Neural cell (in vitro differentiated cells): ENCODE results near the gene DMRT1.
A peak's percentile ranks its signal among the peaks of the same experiment; 100 is the strongest.

Source experiments
- EP300 ChIP-seq: fragments of 450-650 bp; conservative IDR thresholded peaks from 2 replicates; pipeline ENCODE4 v1.6.1; 2014; ENCODE audit warnings: antibody characterized with exemption, mild to moderate bottlenecking, moderate library complexity; ENCODE audit not compliant: poor library complexity, severe bottlenecking
- EZH2 ChIP-seq: fragments of 200-600, 300-800 bp; shearing (Covaris generic), sonication (generic); IDR thresholded peaks from 2 replicates; pipeline ENCODE4 v1.6.1; 2014; ENCODE audit warnings: antibody characterized with exemption, low read length, borderline replicate concordance, mild to moderate bottlenecking; ENCODE audit not compliant: insufficient read depth, poor library complexity, severe bottlenecking
- POLR2AphosphoS5 ChIP-seq: IDR thresholded peaks from 2 replicates; pipeline ENCODE4 v1.6.1; 2012
- SMC3 ChIP-seq: fragments of 450-650 bp; conservative IDR thresholded peaks from 2 replicates; pipeline ENCODE4 v1.6.1; 2014; ENCODE audit warnings: antibody characterized with exemption, mild to moderate bottlenecking, moderate library complexity; ENCODE audit not compliant: poor library complexity
- TAF1 ChIP-seq: IDR thresholded peaks from 2 replicates; pipeline ENCODE4 v1.6.1; 2012; ENCODE audit warnings: low read depth
- TF ChIP-seq, protein P1 (sequence below): fragments of 450-650 bp; IDR thresholded peaks from 2 replicates; pipeline ENCODE4 v1.5.1; 2014; ENCODE audit warnings: antibody characterized with exemption, mild to moderate bottlenecking, moderate library complexity; ENCODE audit not compliant: poor library complexity, severe bottlenecking
- TF ChIP-seq, protein P2 (sequence below): IDR thresholded peaks from 2 replicates; pipeline ENCODE4 v1.6.1; 2012; ENCODE audit warnings: borderline replicate concordance

DNA sequence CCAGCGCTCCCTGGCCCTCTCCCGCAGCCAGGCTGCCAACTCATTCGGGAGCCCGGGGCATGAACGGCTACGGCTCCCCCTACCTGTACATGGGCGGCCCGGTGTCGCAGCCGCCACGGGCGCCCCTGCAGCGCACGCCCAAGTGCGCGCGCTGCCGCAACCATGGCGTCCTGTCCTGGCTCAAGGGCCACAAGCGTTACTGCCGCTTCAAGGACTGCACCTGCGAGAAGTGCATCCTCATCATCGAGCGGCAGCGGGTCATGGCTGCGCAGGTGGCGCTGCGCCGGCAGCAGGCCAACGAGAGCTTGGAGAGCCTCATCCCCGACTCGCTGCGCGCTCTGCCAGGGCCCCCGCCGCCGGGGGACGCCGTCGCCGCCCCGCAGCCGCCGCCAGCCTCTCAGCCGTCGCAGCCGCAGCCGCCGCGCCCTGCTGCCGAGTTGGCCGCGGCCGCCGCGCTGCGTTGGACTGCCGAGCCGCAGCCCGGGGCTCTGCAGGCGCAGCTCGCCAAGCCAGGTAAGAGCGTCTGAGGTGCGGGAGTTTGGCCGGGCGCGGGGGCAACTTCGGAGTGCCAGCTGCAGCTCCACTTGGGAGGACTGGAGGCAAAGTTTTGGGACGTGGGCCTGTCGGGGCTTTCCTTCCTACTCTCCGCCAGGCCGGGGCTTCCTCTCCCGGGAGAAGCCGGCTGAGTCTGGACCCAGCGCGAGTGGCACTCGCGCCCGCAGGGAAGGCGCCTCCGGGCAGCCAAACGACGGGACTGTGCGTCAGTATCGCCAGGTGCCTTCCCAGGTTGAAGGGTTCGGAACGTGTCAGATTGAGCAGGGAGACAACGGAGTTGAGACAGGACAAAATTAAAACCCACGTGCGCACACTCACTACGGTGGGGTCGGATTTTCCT is 135.7 kb downstream of the DMRT1 start:
- TF ChIP-seq EZH2 (peak; percentile 87), POLR2AphosphoS5 (peak; percentile 15), TAF1 (no peak), EP300 (no peak), SMC3 (no peak)
- TF ChIP-seq, protein P1, sequence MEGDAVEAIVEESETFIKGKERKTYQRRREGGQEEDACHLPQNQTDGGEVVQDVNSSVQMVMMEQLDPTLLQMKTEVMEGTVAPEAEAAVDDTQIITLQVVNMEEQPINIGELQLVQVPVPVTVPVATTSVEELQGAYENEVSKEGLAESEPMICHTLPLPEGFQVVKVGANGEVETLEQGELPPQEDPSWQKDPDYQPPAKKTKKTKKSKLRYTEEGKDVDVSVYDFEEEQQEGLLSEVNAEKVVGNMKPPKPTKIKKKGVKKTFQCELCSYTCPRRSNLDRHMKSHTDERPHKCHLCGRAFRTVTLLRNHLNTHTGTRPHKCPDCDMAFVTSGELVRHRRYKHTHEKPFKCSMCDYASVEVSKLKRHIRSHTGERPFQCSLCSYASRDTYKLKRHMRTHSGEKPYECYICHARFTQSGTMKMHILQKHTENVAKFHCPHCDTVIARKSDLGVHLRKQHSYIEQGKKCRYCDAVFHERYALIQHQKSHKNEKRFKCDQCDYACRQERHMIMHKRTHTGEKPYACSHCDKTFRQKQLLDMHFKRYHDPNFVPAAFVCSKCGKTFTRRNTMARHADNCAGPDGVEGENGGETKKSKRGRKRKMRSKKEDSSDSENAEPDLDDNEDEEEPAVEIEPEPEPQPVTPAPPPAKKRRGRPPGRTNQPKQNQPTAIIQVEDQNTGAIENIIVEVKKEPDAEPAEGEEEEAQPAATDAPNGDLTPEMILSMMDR, result peak; percentile 33
- TF ChIP-seq, protein P2, sequence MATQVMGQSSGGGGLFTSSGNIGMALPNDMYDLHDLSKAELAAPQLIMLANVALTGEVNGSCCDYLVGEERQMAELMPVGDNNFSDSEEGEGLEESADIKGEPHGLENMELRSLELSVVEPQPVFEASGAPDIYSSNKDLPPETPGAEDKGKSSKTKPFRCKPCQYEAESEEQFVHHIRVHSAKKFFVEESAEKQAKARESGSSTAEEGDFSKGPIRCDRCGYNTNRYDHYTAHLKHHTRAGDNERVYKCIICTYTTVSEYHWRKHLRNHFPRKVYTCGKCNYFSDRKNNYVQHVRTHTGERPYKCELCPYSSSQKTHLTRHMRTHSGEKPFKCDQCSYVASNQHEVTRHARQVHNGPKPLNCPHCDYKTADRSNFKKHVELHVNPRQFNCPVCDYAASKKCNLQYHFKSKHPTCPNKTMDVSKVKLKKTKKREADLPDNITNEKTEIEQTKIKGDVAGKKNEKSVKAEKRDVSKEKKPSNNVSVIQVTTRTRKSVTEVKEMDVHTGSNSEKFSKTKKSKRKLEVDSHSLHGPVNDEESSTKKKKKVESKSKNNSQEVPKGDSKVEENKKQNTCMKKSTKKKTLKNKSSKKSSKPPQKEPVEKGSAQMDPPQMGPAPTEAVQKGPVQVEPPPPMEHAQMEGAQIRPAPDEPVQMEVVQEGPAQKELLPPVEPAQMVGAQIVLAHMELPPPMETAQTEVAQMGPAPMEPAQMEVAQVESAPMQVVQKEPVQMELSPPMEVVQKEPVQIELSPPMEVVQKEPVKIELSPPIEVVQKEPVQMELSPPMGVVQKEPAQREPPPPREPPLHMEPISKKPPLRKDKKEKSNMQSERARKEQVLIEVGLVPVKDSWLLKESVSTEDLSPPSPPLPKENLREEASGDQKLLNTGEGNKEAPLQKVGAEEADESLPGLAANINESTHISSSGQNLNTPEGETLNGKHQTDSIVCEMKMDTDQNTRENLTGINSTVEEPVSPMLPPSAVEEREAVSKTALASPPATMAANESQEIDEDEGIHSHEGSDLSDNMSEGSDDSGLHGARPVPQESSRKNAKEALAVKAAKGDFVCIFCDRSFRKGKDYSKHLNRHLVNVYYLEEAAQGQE, result no peak
